Heart left ventricle (tissue), 16 donors: ENCODE data around the gene UGGT1. TPM values are rescaled to one million over a fixed set of nuclear protein-coding genes. Genes with fewer than 3 reads are reported as not detected.
A peak's percentile ranks its signal among the peaks of the same experiment; 100 is the strongest.

Experiments used
- ATAC-seq, 4 donors: fragments of 200-7000 bp; cut with Tn5 transposase; one replicate each; pipeline ENCODE4 v1.9.1; 2020 to 2022; ENCODE audit warnings: moderate library complexity in 4 of 4, mild to moderate bottlenecking in 3 of 4, moderate number of reproducible peaks in 1 of 4
- DNase-seq, 5 donors: peaks; one replicate each; pipeline ENCODE4 v3.0.0-alpha.2; 2020
- H3K27ac ChIP-seq, 12 donors: fragments of 200-600 bp; sonication (generic) in 4 of 12; one replicate each; pipeline versions ENCODE4 v1.5.0 to v1.8.0; 2016 to 2022; ENCODE audit warnings: mild to moderate bottlenecking in 2 of 12
- H3K27me3 ChIP-seq, 9 donors: fragments of 200-600 bp; sonication (generic) in 2 of 9; one replicate each; pipeline versions ENCODE4 v1.5.1 to v1.8.0; 2016 to 2022; ENCODE audit warnings: mild to moderate bottlenecking in 3 of 9
- H3K36me3 ChIP-seq, 9 donors: fragments of 200-600 bp; sonication (generic) in 2 of 9; one replicate each; pipeline versions ENCODE4 v1.5.0 to v1.8.0; 2018 to 2022; ENCODE audit warnings: mild to moderate bottlenecking in 2 of 9
- H3K4me1 ChIP-seq, 12 donors: fragments of 200-600 bp; sonication (generic) in 4 of 12; one replicate each; pipeline versions ENCODE4 v1.5.0 to v1.8.0; 2016 to 2022; ENCODE audit warnings: mild to moderate bottlenecking in 3 of 12
- H3K4me3 ChIP-seq, 12 donors: fragments of 200-600 bp; sonication (generic) in 4 of 12; one replicate each; pipeline versions ENCODE4 v1.5.0 to v1.8.0; 2017 to 2022; ENCODE audit warnings: mild to moderate bottlenecking in 9 of 12, moderate library complexity in 4 of 12
- H3K9me3 ChIP-seq, 12 donors: fragments of 200-600 bp; sonication (generic) in 4 of 12; one replicate each; pipeline versions ENCODE4 v1.5.0 to v1.8.0; 2016 to 2022; ENCODE audit warnings: mild to moderate bottlenecking in 1 of 12
- CTCF ChIP-seq, 12 donors: fragments of 200-600 bp; sonication (generic) in 4 of 12; IDR thresholded peaks; one replicate each; pipeline versions ENCODE4 v1.5.0 to v1.8.0; 2018 to 2022; ENCODE audit warnings: antibody characterized with exemption in 12 of 12, mild to moderate bottlenecking in 5 of 12
- POLR2A ChIP-seq, 2 donors: fragments of 450-650 bp; IDR thresholded peaks; one replicate each; pipeline ENCODE4 v1.6.1; 2017; ENCODE audit warnings: antibody characterized with exemption in 2 of 2, mild to moderate bottlenecking in 2 of 2, moderate library complexity in 2 of 2
- WGBS, 4 donors: extraction: QIAGEN DNeasy Blood & Tissue Kit in 2 of 4; methylation state at CpG; one replicate each; pipeline versions ENCODE4 v1.1.5 to v1.1.7; 2013 to 2018; 5-methylcytosine and 5-hydroxymethylcytosine counted together
- intact Hi-C, 10 donors: fragments of 100-400 bp; cut with DNase I; formaldehyde crosslinking; loops; one replicate each; pipeline versions ENCODE4 v1.11.1 to v1.14.2; 2022
- polyA plus RNA-seq, 2 donors: library from polyadenylated mRNA; stranded (reverse); fragments of 200-250 nt; gene quantifications; one replicate each; pipeline ENCODE4 v1.2.3, GENCODE V29; 2013
- total RNA-seq, 9 donors: library from RNA; depleted of rRNA in 2 of 9; stranded (reverse); fragments of >200 nt in 2 of 9; fragmentation: NEBNext Ultra II Directional in 3 of 9; extraction: Animal tissue kit (Norgen Biotek cat#: 25700) in 3 of 9; gene quantifications; one replicate each; pipeline versions ENCODE4 v1.1.0 to v1.2.4, GENCODE V29; 2016 to 2023
- donor health status: ischemic (EF 13 %, LVEDD 7.1; RV severe dilation, severe dysfunction).
- donor health status: healthy with polysubstance abuse.
- donor health status: DM: no; HTN: yes; CAD: no.
- donor health status: DM: no; HTN: no; CAD: no.
- donor health status: ischemic (EF 25% LVEDD 6.9; RV normal size, moderate dysfunction).
- donor health status: ischemic (EF 25% LVEDD 5.7; RV mildly dilated, moderate dysfunction).
- donor health status: healthy.
- donor health status: DM: yes; HTN: yes; CAD: no.
- donor health status: ischemic (EF 35%, LVEDD 5.7; RV mildly dilated, moderate dysfunction).
- donor health status: nonischemic (EF 11% LVEDD 7.7; RV severe dilation, severe dysfunction).
- donor health status: DM: yes; HTN: yes; CAD: no.
- donor health status: PGD.
- donor health status: ischemic (EF 29% LVEDD 5.4; RV normal size, mild dysfunction).
- donor health status: nonischemic (EF 23%, LVEDD 6.1; RV moderate dilation, normal function).

The UGGT1 gene
- total and polyA plus RNA-seq, 11 donors: 5.8 to 77.4 (median 32.0) TPM

GRCh38 chr2:128187032-128187654 is 96.1 kb downstream of the UGGT1 start:
- H3K36me3 ChIP-seq: peaks cover 0 to 91% (median 76%) of the 10 kb centered on the region in 9 donors
- WGBS, 4 donors: 78 to 94% (median 87%) methylated on average over 9 of the region's 9 CpGs
- DNase-seq (no peak), ATAC-seq (peak in 3 of 4 donors; percentile 27 to 58 (median 56))
- intact Hi-C loops: loop anchor here in 5 of 10 donors (10.0 kb wide), 2 partner anchors 118 to 128 kb away; partner anchors contain the start of gene HS6ST1 (in 3 of the 5)
- H3K4me1 ChIP-seq: peaks cover 0 to 18% (median 5%) of the 10 kb centered on the region in 12 donors
- H3K27ac ChIP-seq: peak overlapping the region in 10 of 12 donors; percentile 15 to 82 (median 44)
- no peaks in the 10 kb centered on the region for H3K9me3 ChIP-seq
- H3K4me3 ChIP-seq: peak overlapping the region in 7 of 12 donors; percentile 0 to 39 (median 6)
- TF ChIP-seq CTCF (IDR thresholded peaks at IDR 0.05) (no peak), POLR2A (IDR thresholded peaks at IDR 0.05) (no peak)
- H3K27me3 ChIP-seq: no peaks in the 10 kb centered on the region

GRCh38 chr2:128195435-128195984 is 104.5 kb downstream of the UGGT1 start:
- no peak for TF ChIP-seq CTCF (IDR thresholded peaks at IDR 0.05)
- no peak for TF ChIP-seq POLR2A (IDR thresholded peaks at IDR 0.05)
- H3K36me3 ChIP-seq: peaks cover 0 to 32% (median 10%) of the 10 kb centered on the region in 9 donors
- ATAC-seq (no peak), DNase-seq (no peak)
- no peaks in the 10 kb centered on the region for H3K27me3 ChIP-seq
- no peak overlapping the region for H3K27ac ChIP-seq
- H3K4me3 ChIP-seq: no peak overlapping the region
- WGBS, 4 donors: 50 to 69% (median 66%) methylated on average over 5 to 6 of the region's 6 CpGs
- peaks cover 0 to 24% (median 13%) of the 10 kb centered on the region in 12 donors for H3K4me1 ChIP-seq
- intact Hi-C loops: loop anchor here in 2 of 10 donors (5.0 kb wide), 1 partner anchor 37 kb away; no protein-coding TSS in a partner anchor
- no peaks in the 10 kb centered on the region for H3K9me3 ChIP-seq

- no peak for DNase-seq
- no peaks in the 10 kb centered on the region for H3K27me3 ChIP-seq
- no peaks in the 10 kb centered on the region for H3K9me3 ChIP-seq
- 67 to 79% (median 72%) methylated on average over 5 of the region's 5 CpGs for WGBS, 4 donors
- no peak for ATAC-seq
- peak overlapping the region in 2 of 12 donors; percentile 6 to 11 for H3K27ac ChIP-seq
- H3K36me3 ChIP-seq: peaks cover 0 to 27% (median 5%) of the 10 kb centered on the region in 9 donors
- H3K4me3 ChIP-seq: no peak overlapping the region
- TF ChIP-seq POLR2A (IDR thresholded peaks at IDR 0.05) (no peak), CTCF (IDR thresholded peaks at IDR 0.05) (no peak)
- H3K4me1 ChIP-seq: peaks cover 0 to 24% (median 13%) of the 10 kb centered on the region in 12 donors
- intact Hi-C loops: loop anchor here in 2 of 10 donors (5.0 kb wide), 1 partner anchor 36 kb away; no protein-coding TSS in a partner anchor
Measured at GRCh38 chr2:128196026-128196425, 105.0 kb downstream of the UGGT1 start.

GRCh38 chr2:128196471-128196931 is 105.5 kb downstream of the UGGT1 start:
- no peak overlapping the region for H3K4me3 ChIP-seq
- H3K27ac ChIP-seq: peak overlapping the region in 3 of 12 donors; percentile 4 to 11 (median 6)
- H3K36me3 ChIP-seq: peaks cover 0 to 22% (median 2%) of the 10 kb centered on the region in 9 donors
- no peak for TF ChIP-seq CTCF (IDR thresholded peaks at IDR 0.05)
- TF ChIP-seq POLR2A (IDR thresholded peaks at IDR 0.05): no peak
- intact Hi-C loops: loop anchor here in 2 of 10 donors (5.0 kb wide), 1 partner anchor 36 kb away; no protein-coding TSS in a partner anchor
- no peaks in the 10 kb centered on the region for H3K9me3 ChIP-seq
- DNase-seq: no peak
- 36 to 37% (median 36%) methylated on average over 6 of the region's 6 CpGs for WGBS, 4 donors
- peak in 3 of 4 donors; percentile 64 to 72 (median 67) for ATAC-seq
- peaks cover 0 to 24% (median 13%) of the 10 kb centered on the region in 12 donors for H3K4me1 ChIP-seq
- no peaks in the 10 kb centered on the region for H3K27me3 ChIP-seq
